Choroid plexus epithelial cell (primary cell): Measurements from ENCODE around the gene PPP1CA.

Experiments
- DNase-seq: peaks from one replicate; pipeline ENCODE4 v3.0.0-alpha.2; 2010; ENCODE audit warnings: low read depth
- H3K4me3 ChIP-seq: 2 replicates; pipeline ENCODE4 v1.5.1; 2011; ENCODE audit warnings: low read depth, mild to moderate bottlenecking, control low read depth, low read length, moderate library complexity
- TF ChIP-seq, protein P1 (sequence below): conservative IDR thresholded peaks from 2 replicates; pipeline ENCODE4 v1.5.1; 2011; ENCODE audit warnings: low read depth, mild to moderate bottlenecking, control low read depth, inconsistent platforms, low read length, moderate library complexity

The PPP1CA gene

DNA sequence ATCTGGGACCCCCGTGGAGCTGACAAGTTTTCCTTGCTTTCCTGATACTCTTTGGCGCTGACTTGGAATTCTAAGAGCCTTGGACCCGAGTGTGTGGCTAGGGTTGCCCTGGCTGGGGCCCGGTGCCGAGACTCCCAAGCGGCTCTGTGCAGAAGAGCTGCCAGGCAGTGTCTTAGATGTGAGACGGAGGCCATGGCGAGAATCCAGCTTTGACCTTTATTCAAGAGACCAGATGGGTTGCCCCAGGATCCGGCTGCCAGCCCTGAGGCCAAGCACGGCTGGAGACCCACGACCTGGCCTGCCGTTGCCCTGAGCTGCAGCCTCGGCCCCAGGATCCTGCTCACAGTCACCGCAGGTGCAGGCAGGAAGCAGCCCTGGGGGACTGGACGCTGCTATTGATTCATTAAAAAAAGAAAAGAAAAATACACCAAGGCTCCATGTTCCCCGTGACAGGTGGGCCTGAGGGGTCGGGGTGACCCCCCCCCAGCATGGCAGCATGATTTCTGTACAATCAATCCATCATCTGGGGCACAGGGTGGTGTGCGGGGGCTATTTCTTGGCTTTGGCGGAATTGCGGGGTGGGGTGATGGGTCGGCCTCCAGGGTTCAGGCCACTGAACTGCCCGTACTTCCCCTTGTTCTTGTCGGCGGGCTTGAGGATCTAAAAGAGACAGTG, 3.5 kb downstream of the PPP1CA start:
- no peak overlapping the region for H3K4me3 ChIP-seq
- no peak for DNase-seq
- TF ChIP-seq, protein P1, sequence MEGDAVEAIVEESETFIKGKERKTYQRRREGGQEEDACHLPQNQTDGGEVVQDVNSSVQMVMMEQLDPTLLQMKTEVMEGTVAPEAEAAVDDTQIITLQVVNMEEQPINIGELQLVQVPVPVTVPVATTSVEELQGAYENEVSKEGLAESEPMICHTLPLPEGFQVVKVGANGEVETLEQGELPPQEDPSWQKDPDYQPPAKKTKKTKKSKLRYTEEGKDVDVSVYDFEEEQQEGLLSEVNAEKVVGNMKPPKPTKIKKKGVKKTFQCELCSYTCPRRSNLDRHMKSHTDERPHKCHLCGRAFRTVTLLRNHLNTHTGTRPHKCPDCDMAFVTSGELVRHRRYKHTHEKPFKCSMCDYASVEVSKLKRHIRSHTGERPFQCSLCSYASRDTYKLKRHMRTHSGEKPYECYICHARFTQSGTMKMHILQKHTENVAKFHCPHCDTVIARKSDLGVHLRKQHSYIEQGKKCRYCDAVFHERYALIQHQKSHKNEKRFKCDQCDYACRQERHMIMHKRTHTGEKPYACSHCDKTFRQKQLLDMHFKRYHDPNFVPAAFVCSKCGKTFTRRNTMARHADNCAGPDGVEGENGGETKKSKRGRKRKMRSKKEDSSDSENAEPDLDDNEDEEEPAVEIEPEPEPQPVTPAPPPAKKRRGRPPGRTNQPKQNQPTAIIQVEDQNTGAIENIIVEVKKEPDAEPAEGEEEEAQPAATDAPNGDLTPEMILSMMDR = no peak

DNA sequence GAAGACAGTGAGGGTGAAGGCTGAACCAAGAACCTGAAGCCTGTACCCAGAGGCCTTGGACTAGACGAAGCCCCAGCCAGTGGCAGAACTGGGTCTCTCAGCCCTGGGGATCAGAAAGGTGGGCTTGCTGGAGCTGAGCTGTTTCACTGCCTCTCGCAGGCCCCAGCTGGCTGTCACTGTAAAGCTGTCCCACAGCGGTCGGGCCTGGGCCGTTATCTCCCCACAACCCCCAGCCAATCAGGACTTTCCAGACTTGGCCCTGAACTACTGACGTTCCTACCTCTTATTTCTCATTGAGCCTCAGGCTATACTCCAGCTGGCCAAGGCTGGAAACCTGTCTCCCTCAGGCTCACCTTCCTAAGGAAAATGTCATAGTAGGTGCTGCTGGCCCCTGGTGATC, 4.1 kb downstream of the PPP1CA start:
- TF ChIP-seq, protein P1 = no peak
- H3K4me3 ChIP-seq = no peak overlapping the region
- no peak for DNase-seq

DNA sequence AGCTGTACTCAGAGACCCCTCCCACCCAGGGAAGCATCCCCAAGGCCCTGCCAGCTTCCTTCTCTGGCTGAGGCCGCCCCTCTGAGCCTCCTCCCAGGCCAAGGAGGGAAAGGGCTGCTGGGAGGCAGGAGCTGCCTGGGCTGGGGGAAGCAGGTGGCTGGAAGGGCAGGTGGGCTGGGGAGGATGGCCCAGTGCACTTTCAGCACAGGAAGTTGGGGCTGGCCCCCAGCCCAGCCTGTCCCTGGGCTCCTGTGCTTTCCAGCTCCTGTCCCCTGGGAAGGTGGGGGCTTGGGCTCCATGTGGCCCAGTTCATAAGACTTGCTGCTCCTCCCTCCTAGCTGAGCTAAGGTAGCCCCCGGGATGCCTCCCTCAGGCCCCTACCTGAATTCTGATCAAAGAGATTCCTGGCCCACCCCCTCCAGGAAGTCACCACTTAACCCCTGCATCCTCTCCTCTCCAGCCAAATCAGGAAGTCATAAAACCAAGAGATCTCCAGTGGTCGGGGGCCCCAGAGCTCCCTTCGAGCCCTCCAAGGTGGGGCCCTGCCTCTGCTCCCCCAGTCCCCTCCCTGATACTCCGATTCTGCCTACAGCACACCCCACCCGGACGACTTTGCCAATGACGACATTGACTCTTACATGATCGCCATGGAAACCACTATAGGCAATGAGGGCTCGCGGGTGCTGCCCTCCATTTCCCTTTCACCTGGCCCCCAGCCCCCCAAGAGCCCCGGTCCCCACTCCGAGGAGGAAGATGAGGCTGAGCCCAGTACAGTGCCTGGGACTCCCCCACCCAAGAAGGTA, 4.9 kb downstream of the PPP1CA start:
- no peak for DNase-seq

DNA sequence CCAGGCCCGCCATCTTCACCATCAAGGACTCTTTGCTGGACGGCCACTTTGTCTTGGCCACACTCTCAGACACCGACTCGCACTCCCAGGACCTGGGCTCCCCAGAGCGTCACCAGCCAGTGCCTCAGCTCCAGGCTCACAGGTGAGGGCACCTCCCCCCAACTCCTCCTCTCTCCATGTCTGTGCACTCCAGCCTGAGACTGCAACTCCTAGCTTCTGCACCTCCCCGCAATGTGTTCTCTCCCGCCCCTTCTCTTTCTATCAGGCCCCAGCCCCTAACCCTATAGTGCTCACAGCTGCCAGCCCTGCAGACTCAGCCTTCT, 5.4 kb downstream of the PPP1CA start:
- no peak overlapping the region for H3K4me3 ChIP-seq
- DNase-seq = no peak
- TF ChIP-seq, protein P1 = no peak

More for the DNA sequence above, 4.9 kb downstream of the PPP1CA start:
- TF ChIP-seq, protein P1 = no peak
- no peak overlapping the region for H3K4me3 ChIP-seq

DNA sequence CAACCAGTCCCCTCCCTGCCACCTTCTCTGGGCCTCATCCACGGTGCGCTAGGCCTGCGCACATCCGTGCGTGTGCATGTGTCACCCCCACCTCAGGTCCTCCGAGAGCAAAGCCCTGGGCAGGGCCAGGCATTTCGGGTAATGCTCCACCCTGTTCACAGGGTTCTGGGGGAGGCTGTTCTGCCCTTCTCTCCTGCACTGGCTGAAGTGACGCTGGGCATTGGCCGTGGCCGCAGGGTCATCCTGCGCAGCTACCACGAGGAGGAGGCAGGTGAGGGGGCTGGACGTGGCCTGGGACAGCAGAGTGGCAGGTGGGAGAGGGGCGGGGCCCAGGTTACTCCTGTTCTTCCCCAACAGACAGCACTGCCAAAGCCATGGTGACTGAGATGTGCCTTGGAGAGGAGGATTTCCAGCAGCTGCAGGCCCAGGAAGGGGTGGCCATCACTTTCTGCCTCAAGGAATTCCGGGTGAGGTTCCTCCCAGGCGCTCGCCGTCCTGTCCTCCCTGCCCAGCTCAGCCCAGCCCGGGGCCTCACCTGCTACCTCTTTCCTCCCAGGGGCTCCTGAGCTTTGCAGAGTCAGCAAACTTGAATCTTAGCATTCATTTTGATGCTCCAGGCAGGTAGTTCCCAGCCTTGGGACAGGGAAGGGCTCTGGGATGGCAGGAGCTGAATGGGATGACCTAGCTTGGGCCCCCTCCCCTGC, 6.0 kb downstream of the PPP1CA start:
- TF ChIP-seq, protein P1 = no peak
- no peak for DNase-seq
- no peak overlapping the region for H3K4me3 ChIP-seq

DNA sequence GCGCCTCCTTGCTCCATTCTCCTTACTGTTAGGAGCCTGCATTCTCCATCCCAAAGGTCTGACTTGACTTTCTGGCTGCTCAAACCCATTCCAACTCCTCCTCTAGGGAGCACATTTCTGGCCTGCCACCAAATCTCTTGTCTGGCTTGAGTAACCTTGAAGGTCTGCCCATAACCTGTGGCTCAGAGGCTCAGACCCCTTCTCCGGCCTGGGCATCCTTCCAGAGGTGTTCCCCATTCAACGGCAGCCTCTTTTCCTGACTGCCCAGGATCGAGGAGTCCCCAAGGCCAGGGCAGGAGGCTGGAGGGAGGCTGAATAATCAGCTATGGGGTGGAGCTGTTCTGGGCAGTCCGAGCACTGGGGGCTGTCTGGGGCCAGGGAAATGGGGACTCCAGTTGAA, 7.7 kb downstream of the PPP1CA start:
- no peak for DNase-seq
- TF ChIP-seq, protein P1 = no peak
- no peak overlapping the region for H3K4me3 ChIP-seq
